ENCODE measurements around the gene LMNTD1.
A peak's percentile ranks its signal among the peaks of the same experiment; 100 is the strongest.
"Not testable (repeated sequence)": the region's sequence is repeated elsewhere in the genome, so short reads cannot be mapped to it uniquely, and the experiment has no call there.

LMNTD1 gene

DNA sequence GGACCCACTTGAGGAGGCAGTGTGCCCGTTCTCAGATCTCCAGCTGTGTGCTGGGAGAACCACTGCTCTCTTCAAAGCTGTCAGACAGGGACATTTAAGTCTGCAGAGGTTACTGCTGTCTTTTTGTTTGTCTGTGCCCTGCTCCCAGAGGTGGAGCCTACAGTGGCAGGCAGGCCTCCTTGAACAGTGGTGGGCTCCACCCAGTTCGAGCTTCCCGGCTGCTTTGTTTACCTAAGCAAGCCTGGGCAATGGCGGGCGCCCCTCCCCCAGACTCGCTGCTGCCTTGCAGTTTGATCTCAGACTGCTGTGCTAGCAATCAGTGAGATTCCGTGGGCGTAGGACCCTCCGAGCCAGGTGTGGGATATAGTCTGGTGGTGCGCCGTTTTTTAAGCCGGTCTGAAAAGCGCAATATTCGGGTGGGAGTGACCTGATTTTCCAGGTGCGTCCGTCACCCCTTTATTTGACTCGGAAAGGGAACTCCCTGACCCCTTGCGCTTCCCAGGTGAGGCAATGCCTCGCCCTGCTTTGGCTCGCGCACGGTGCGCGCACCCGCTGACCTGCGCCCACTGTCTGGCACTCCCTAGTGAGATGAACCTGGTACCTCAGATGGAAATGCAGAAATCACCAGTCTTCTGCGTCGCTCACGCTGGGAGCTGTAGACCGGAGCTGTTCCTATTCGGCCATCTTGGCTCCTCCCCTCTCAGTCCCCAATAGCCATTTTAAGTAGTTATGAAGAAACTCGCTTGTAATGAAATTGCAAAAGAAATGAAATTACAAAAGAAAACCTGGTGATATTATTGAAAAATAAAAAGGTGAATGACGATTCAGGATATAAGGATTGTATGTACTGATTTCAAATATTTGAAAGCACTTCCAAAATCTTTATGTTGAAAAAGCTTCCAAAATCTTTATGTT lies 63.9 kb downstream of the LMNTD1 start:
- not testable (repeated sequence) for DNase-seq

- DNase-seq, result no peak
Measured at GRCh38 chr12:25482625-25483024, 70.5 kb downstream of the LMNTD1 start.

GRCh38 chr12:25480145-25480544 lies 72.9 kb downstream of the LMNTD1 start:
- DNase-seq, result no peak

DNA sequence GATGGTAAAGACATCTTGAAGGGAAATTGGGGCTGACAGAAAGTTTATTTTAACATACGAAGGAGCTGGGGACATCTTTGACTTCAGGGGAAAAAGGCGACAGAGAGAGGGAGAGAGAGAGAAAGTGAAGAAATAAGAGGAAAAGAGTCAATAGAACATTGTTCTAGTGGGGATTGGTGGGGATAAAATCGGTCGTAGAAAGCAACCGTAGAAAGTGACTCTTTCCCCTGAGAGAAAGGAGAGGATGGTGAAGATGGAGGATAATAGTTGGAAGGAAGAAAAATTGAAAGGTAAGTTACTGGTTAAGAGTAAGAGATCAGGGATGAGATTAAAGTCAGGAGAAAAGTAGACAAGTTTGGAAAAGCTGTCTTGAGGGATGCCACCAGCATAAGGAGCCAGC lies 75.9 kb downstream of the LMNTD1 start:
- DNase-seq, result no peak

- no peak for DNase-seq
Measured at GRCh38 chr12:25472453-25472852, 80.6 kb downstream of the LMNTD1 start.

DNA sequence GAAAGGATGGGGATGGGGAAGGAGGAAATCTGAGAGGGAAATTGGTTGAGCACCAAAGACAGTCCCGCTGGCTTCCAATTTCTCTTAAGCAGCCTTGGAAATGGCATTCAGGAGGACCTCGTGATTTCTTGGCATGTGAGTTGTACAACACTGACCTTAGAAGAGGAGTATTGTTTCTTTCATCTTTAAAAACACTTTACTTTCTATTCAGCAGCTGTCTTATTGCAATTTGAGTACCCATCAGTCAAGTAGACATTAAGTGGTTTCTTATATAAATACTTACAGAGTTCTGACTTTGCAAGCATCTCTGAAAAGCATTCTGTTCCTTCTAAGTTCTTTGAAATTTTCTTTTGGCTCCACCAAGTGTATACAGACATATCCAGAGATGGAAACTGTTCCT lies 83.2 kb downstream of the LMNTD1 start:
- no peak for DNase-seq

- no peak for DNase-seq
Measured at GRCh38 chr12:25469368-25469767, 83.7 kb downstream of the LMNTD1 start.

DNA sequence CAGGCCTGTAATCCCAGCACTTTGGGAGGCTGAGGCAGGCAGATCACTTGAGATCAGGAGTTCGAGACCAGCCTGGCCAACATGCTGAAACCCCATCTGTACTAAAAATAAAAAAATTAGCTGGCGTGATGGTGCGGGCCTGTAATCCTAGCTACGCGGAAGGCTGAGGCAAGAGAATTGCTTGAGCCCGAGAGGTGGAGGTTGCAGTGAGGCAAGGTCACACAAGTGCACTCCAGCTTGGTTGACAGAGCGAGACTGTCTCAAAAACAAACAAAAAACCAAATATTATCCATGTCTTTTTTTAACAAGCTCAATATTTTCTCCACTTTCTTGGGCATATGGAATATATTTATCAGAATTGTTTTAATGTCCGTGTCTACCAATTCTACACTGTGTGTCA lies 89.6 kb downstream of the LMNTD1 start:
- DNase-seq, result no peak

GRCh38 chr12:25463005-25463404 lies 90.1 kb downstream of the LMNTD1 start:
- DNase-seq, result no peak

DNA sequence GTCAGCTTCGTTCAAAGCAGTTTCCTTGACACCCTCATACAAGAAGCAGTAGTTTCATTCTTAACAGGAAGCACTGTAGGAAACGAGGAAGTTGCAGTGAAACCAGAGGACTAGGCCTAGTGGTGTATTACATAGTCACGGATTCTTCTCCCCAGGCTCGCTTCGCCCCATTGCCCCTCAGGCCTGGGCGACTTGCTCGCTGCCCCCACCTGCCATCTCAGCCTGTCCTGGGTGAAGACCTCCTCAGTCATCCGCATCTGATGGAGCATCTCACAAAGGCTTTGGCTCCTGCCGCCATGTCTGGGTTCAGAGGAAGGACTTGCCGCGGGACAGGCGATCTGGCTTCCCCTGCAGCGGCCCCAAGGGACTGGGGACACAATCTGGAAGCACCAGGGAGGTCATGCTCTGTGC lies 93.5 kb downstream of the LMNTD1 start:
- no peak for DNase-seq

DNA sequence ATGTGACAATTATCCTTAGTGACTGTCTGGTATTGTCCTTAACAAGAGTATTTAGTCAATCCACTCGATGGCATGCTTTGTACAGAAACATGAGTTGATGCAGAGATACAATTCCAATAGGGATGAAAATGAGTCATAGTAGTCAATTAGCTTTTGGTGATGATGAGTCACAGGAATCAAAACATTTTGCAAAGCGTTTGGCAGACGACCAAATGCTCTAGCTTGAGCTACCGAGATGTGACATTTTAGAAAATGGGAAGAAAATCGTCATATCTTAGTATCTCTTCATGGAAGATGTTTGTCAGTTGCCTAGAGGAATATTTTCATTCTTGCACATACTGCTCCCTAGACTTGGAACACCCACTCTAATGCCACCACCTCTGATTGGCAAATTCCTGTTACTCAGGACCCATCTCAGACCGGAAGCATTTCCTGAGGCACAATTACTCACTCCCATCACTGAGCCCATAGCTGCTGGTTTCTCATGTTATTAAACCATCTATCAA lies 95.0 kb downstream of the LMNTD1 start:
- peak; percentile 96 for DNase-seq

DNA sequence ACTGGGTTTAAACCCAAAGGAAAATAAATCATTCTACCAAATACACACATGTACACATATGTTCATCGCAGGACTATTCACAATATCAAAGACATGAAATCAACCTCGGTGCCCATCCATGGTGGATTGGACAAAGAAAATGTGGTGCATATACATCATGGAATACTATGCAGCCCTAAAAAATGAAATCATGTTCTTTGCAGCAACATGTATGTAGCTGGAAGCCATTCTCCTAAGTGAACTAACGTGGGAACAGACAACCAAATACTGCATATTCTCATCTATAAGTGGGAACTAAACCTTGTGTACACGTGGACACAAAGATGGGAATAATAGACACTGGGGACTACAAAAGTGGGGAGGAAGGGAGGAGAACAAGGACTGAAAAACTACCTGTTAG lies 96.6 kb downstream of the LMNTD1 start:
- DNase-seq, result no peak

GRCh38 chr12:25455696-25456095 lies 97.4 kb downstream of the LMNTD1 start:
- DNase-seq, result peak; percentile 60

- no peak for DNase-seq
Measured at GRCh38 chr12:25449007-25449406, 104.1 kb downstream of the LMNTD1 start.

DNA sequence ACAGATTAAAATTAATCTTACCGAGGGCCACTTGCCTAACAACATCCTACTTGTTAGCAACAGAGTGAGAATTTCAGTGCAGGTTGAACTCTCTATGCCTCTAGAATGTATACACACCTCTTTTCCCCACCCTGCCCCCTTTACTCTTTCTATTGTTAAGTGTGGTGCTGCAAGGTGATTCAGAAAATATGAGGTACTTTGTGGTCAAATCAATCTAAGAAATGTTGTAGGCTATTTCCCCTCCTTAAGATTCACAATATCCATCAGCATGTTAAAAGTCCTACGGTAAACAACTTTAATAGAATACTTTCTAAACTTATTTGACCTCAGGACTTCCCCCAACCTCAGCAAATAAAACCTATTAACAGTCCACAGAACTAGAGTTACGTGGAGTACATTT lies 106.0 kb downstream of the LMNTD1 start:
- no peak for DNase-seq

DNA sequence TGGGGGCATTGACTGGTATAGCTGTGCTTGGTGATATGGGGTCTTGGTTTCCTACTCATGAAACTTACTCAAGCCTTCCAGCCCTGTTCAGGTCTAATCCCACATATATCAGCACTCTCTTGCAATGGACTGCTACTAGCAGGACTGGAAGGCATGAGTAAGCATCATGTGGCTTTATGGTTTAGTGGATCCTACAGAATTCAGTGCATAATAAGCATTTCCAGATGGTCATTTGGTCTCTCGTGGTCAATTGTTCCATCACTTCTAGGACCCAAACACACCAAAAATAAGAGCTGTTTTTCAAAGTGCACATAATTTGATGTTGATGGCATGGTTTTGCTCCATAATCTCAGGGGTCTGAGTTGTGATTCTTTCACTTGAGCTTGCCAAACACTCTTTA lies 114.4 kb downstream of the LMNTD1 start:
- peak; percentile 29 for DNase-seq

DNA sequence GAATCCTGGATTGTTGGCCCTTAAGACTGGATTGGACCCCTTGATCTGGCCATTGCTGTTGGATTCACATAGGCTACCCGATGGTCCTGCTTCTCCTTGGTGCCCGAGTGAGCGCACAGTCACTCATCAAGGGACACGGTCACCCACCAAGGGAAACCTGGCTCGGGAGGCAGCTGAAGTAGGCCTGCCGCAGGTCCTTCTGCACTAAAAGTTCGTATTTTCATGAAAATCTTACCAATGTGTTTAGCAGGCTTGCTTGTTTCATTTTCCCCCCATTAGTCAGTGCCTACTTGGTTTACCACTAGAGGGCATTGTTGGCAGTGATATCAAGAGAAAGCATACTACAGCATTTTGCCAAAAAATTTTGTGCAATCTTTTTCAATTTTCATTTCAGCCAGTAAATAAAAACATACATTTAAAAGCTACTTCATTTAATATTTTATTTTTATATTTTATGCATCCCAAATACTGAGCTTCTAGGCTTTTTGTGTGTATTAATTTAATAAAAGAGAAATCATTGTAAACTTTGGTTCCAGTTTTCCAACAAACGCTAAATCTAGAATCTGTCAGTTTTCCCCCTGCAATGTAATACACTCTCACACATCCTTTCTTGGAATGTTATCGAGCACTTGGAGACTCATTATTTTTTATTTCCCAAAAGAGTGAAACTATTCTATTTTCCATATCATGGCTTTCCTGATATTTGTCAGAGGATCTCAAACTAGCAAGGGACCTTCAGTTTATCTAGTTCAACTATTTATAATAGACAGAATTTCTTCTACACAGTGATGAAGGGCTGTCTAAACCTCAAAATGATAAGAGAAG lies 116.7 kb downstream of the LMNTD1 start:
- DNase-seq, result peak; percentile 75

DNA sequence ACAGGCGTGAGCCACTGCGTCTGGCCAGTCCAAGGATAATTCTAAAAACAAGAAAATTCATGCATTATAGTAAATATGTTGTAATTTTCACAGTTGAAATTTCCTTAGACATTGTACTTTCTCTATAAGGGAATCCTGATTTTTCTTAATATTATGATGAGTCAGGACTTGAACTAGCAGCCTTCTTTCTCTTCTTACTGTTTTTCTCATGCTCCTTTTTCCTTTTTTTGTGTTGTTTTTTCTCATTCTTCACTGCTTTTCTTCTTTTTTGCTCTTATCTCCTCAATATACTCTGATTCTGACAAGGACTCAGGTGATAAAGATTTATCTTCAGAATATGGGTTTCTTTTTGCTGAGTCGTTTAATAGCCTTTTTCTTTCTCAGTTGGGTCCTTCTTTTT lies 117.7 kb downstream of the LMNTD1 start:
- DNase-seq, result no peak

DNA sequence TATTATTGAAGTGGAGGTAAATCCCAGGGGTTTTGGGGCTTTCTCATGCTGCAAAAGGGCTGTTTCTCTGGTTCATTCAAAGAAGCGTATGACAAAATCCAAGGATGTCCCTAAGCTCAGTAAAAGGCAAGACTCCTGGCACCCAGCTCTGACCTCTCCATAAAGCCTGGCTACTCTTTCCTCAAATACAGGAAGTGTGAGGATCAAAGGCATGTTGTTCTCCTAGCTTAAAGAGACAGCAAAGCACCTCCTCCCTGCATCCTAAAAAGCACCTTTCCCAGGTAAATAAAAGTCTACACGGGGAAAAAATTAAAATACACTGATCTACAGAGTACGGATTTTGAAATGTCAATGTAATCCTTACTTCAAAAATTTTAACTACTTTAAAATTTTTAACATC lies 118.6 kb downstream of the LMNTD1 start:
- DNase-seq, result no peak

GRCh38 chr12:25433581-25434325 lies 119.3 kb downstream of the LMNTD1 start:
- peak; percentile 78 for DNase-seq

GRCh38 chr12:25433024-25433423 lies 120.1 kb downstream of the LMNTD1 start:
- DNase-seq, result no peak

- DNase-seq, result no peak
Measured at GRCh38 chr12:25427337-25428249, 125.5 kb downstream of the LMNTD1 start.

Data from EL (cell line).